MG63 (cell line): Measurements from ENCODE around the gene PCGF3. TPM values are rescaled to one million over a fixed set of nuclear protein-coding genes. Genes with fewer than 3 reads are reported as not detected.
"Not testable (repeated sequence)": the region's sequence is repeated elsewhere in the genome, so short reads cannot be mapped to it uniquely, and the experiment has no call there.

Source experiments
- DNase-seq: peaks from one replicate; pipeline ENCODE4 v3.0.0-alpha.2; 2020
- H3K27me3 ChIP-seq: fragments of 250-450 bp; sonication (Bioruptor Pico); 2 replicates; pipeline ENCODE4 v1.5.1; 2020; ENCODE audit warnings: mild to moderate bottlenecking, moderate library complexity
- H3K36me3 ChIP-seq: fragments of 250-450 bp; sonication (Bioruptor Pico); 2 replicates; pipeline ENCODE4 v1.5.1; 2020; ENCODE audit warnings: mild to moderate bottlenecking, moderate library complexity
- H3K4me3 ChIP-seq: fragments of 250-450 bp; sonication (Bioruptor Pico); 2 replicates; pipeline ENCODE4 v1.5.1; 2020; ENCODE audit warnings: mild to moderate bottlenecking, moderate library complexity
- H3K9me3 ChIP-seq: fragments of 250-450 bp; sonication (Bioruptor Pico); 2 replicates; pipeline ENCODE4 v1.5.1; 2020; ENCODE audit warnings: mild to moderate bottlenecking, moderate library complexity
- total RNA-seq: library from RNA; depleted of rRNA; stranded (reverse); fragments of >200 nt; shearing (Covaris generic); gene quantifications from 2 replicates; pipeline ENCODE4 v1.2.3, GENCODE V29; 2014; ENCODE audit warnings: low replicate concordance

Gene PCGF3
- total RNA-seq, 1 experiment from 2014 or later = 9.9 TPM

- Histone ChIP-seq H3K27me3 (no peaks in the 10 kb centered on the region), H3K9me3 (no peaks in the 10 kb centered on the region), H3K4me3 (no peak overlapping the region), H3K36me3 (no peaks in the 10 kb centered on the region)
- DNase-seq = no peak
Observed at GRCh38 chr4:725391-726234, 20.0 kb downstream of the PCGF3 start.

- no peak overlapping the region for H3K4me3 ChIP-seq
- H3K27me3 ChIP-seq = no peaks in the 10 kb centered on the region
- H3K9me3 ChIP-seq = no peaks in the 10 kb centered on the region
- DNase-seq = no peak
- peaks cover 2% of the 10 kb centered on the region; the same call in 1 of the 2 replicates for H3K36me3 ChIP-seq
Observed at GRCh38 chr4:726235-726787, 20.7 kb downstream of the PCGF3 start.

- no peaks in the 10 kb centered on the region for H3K9me3 ChIP-seq
- DNase-seq = no peak
- no peaks in the 10 kb centered on the region for H3K27me3 ChIP-seq
- no peak overlapping the region for H3K4me3 ChIP-seq
- H3K36me3 ChIP-seq = peaks cover 2% of the 10 kb centered on the region; the same call in 1 of the 2 replicates
Observed at GRCh38 chr4:726838-727237, 21.2 kb downstream of the PCGF3 start.

GRCh38 chr4:727576-727975 is 21.9 kb downstream of the PCGF3 start:
- no peak overlapping the region for H3K4me3 ChIP-seq
- DNase-seq = no peak
- no peaks in the 10 kb centered on the region for H3K9me3 ChIP-seq
- H3K27me3 ChIP-seq = no peaks in the 10 kb centered on the region
- peaks cover 2% of the 10 kb centered on the region; the same call in 1 of the 2 replicates for H3K36me3 ChIP-seq

GRCh38 chr4:729336-730315 is 24.0 kb downstream of the PCGF3 start:
- Histone ChIP-seq H3K9me3 (no peaks in the 10 kb centered on the region), H3K4me3 (no peak overlapping the region), H3K36me3 (peaks cover 2% of the 10 kb centered on the region; the same call in 1 of the 2 replicates), H3K27me3 (no peaks in the 10 kb centered on the region)
- DNase-seq = no peak

GRCh38 chr4:730511-730910 is 24.9 kb downstream of the PCGF3 start:
- Histone ChIP-seq H3K9me3 (no peaks in the 10 kb centered on the region), H3K27me3 (no peaks in the 10 kb centered on the region)
- no peak for DNase-seq

GRCh38 chr4:730946-731904 is 25.6 kb downstream of the PCGF3 start:
- H3K9me3 ChIP-seq, DNase-seq, H3K36me3 ChIP-seq, H3K4me3 ChIP-seq, H3K27me3 ChIP-seq: not testable (repeated sequence)

More at GRCh38 chr4:730511-730910, 24.9 kb downstream of the PCGF3 start:
- no peak overlapping the region for H3K4me3 ChIP-seq
- peaks cover 2% of the 10 kb centered on the region; the same call in 1 of the 2 replicates for H3K36me3 ChIP-seq

- not testable (repeated sequence) for DNase-seq, H3K9me3 ChIP-seq, H3K4me3 ChIP-seq, H3K27me3 ChIP-seq, H3K36me3 ChIP-seq
Observed at GRCh38 chr4:731954-732353, 26.3 kb downstream of the PCGF3 start.

GRCh38 chr4:732486-732885 is 26.9 kb downstream of the PCGF3 start:
- H3K9me3 ChIP-seq = no peaks in the 10 kb centered on the region
- no peak for DNase-seq
- H3K36me3 ChIP-seq = peaks cover 2% of the 10 kb centered on the region; the same call in 1 of the 2 replicates
- no peak overlapping the region for H3K4me3 ChIP-seq
- H3K27me3 ChIP-seq = no peaks in the 10 kb centered on the region

GRCh38 chr4:732911-733630 is 27.4 kb downstream of the PCGF3 start:
- Histone ChIP-seq H3K9me3 (no peaks in the 10 kb centered on the region), H3K27me3 (no peaks in the 10 kb centered on the region), H3K36me3 (peaks cover 2% of the 10 kb centered on the region; the same call in 1 of the 2 replicates), H3K4me3 (no peak overlapping the region)
- no peak for DNase-seq

- Histone ChIP-seq H3K27me3 (no peaks in the 10 kb centered on the region), H3K4me3 (no peak overlapping the region), H3K36me3 (peaks cover 2% of the 10 kb centered on the region; the same call in 1 of the 2 replicates), H3K9me3 (no peaks in the 10 kb centered on the region)
- no peak for DNase-seq
Observed at GRCh38 chr4:733631-733980, 28.0 kb downstream of the PCGF3 start.

- peaks cover 2% of the 10 kb centered on the region; the same call in 1 of the 2 replicates for H3K36me3 ChIP-seq
- H3K9me3 ChIP-seq = no peaks in the 10 kb centered on the region
- H3K4me3 ChIP-seq = no peak overlapping the region
- DNase-seq = no peak
- no peaks in the 10 kb centered on the region for H3K27me3 ChIP-seq
Observed at GRCh38 chr4:734075-734474, 28.4 kb downstream of the PCGF3 start.

- peaks cover 2% of the 10 kb centered on the region; the same call in 1 of the 2 replicates for H3K36me3 ChIP-seq
- H3K27me3 ChIP-seq = no peaks in the 10 kb centered on the region
- DNase-seq = no peak
- H3K9me3 ChIP-seq = no peaks in the 10 kb centered on the region
- H3K4me3 ChIP-seq = no peak overlapping the region
Observed at GRCh38 chr4:734951-735350, 29.3 kb downstream of the PCGF3 start.

GRCh38 chr4:735583-735982 is 30.0 kb downstream of the PCGF3 start:
- H3K36me3 ChIP-seq = peaks cover 2% of the 10 kb centered on the region; the same call in 1 of the 2 replicates
- H3K27me3 ChIP-seq = no peaks in the 10 kb centered on the region
- H3K4me3 ChIP-seq = no peak overlapping the region
- no peak for DNase-seq
- H3K9me3 ChIP-seq = no peaks in the 10 kb centered on the region

- not testable (repeated sequence) for H3K36me3 ChIP-seq, H3K9me3 ChIP-seq, DNase-seq, H3K27me3 ChIP-seq, H3K4me3 ChIP-seq
Observed at GRCh38 chr4:736561-736960, 30.9 kb downstream of the PCGF3 start.
